AG04450 (cell line): Measurements from ENCODE around the gene UBASH3A. TPM values are rescaled to one million over a fixed set of nuclear protein-coding genes. Genes with fewer than 3 reads are reported as not detected.

Experiments used
- CTCF ChIA-PET: fragments of 300-600, 350-600 bp; formaldehyde crosslinking; extraction: SDS; loops from one replicate; lab custom pipeline; 2022; ENCODE audit warnings: antibody characterized with exemption, inconsistent platforms; lab: Charles Lee
- POLR2A ChIA-PET: fragments of 350-600 bp; formaldehyde crosslinking; extraction: SDS; loops from one replicate; lab custom pipeline; 2021; ENCODE audit warnings: antibody characterized with exemption, inconsistent platforms; lab: Yijun Ruan, JAX
- DNase-seq: peaks from one replicate; pipeline ENCODE4 v3.0.0-alpha.2; 2011; ENCODE audit warnings: low read depth, low spot score
- H3K27ac ChIP-seq: one replicate; pipeline ENCODE4 v1.5.1; 2012; ENCODE audit warnings: low read depth, low read length, control low read depth
- H3K27me3 ChIP-seq: one replicate; pipeline ENCODE4 v1.6.0; 2012; ENCODE audit warnings: low read length; ENCODE audit not compliant: control insufficient read depth, insufficient read depth
- H3K4me3 ChIP-seq: 2 replicates; pipeline ENCODE4 v1.5.1; 2011; ENCODE audit warnings: mild to moderate bottlenecking, low read depth, low read length, control low read depth
- H3K9me3 ChIP-seq: 2 replicates; pipeline ENCODE4 v1.5.1; 2012; ENCODE audit warnings: low read length; ENCODE audit not compliant: control insufficient read depth, insufficient read depth
- CTCF ChIP-seq: IDR thresholded peaks from 2 replicates; pipeline ENCODE4 v1.5.1; 2011; ENCODE audit warnings: low read depth, low read length, control low read depth, inconsistent platforms
- polyA plus RNA-seq: library from polyadenylated mRNA; depleted of rRNA; stranded (reverse); fragments of >200 nt; gene quantifications from 2 replicates; pipeline ENCODE4 v1.2.3, GENCODE V29; 2011

Gene UBASH3A
- polyA plus RNA-seq, 1 experiment: not detected

- no peak for TF ChIP-seq CTCF
- H3K4me3 ChIP-seq: no peak overlapping the region
- POLR2A ChIA-PET: no interaction called here
- no peaks in the 10 kb centered on the region for H3K9me3 ChIP-seq
- no peaks in the 10 kb centered on the region for H3K27me3 ChIP-seq
- CTCF ChIA-PET: no interaction called here
- no peak for DNase-seq
- no peak overlapping the region for H3K27ac ChIP-seq
Measured at GRCh38 chr21:42479582-42479981, 75.9 kb downstream of the UBASH3A start.

GRCh38 chr21:42480736-42481135, 77.0 kb downstream of the UBASH3A start:
- ChIA-PET POLR2A (no interaction called here), CTCF (no interaction called here)
- DNase-seq: no peak
- Histone ChIP-seq H3K9me3 (no peaks in the 10 kb centered on the region), H3K27me3 (no peaks in the 10 kb centered on the region), H3K27ac (no peak overlapping the region), H3K4me3 (no peak overlapping the region)
- TF ChIP-seq CTCF: no peak

GRCh38 chr21:42481169-42481568, 77.5 kb downstream of the UBASH3A start:
- ChIA-PET CTCF (no interaction called here), POLR2A (no interaction called here)
- H3K4me3 ChIP-seq: no peak overlapping the region
- no peak for DNase-seq
- no peaks in the 10 kb centered on the region for H3K27me3 ChIP-seq
- H3K9me3 ChIP-seq: no peaks in the 10 kb centered on the region
- no peak overlapping the region for H3K27ac ChIP-seq
- TF ChIP-seq CTCF: no peak

GRCh38 chr21:42484966-42485365, 81.3 kb downstream of the UBASH3A start:
- H3K27me3 ChIP-seq: peaks cover 2% of the 10 kb centered on the region
- CTCF ChIA-PET: no interaction called here
- no peak for TF ChIP-seq CTCF

GRCh38 chr21:42486072-42486471, 82.4 kb downstream of the UBASH3A start:
- no peak for TF ChIP-seq CTCF
- POLR2A ChIA-PET: no interaction called here
- no peak for DNase-seq
- Histone ChIP-seq H3K27ac (no peak overlapping the region), H3K9me3 (no peaks in the 10 kb centered on the region), H3K4me3 (no peak overlapping the region), H3K27me3 (peaks cover 2% of the 10 kb centered on the region)
- CTCF ChIA-PET: no interaction called here

More at GRCh38 chr21:42484966-42485365, 81.3 kb downstream of the UBASH3A start:
- POLR2A ChIA-PET: no interaction called here
- H3K9me3 ChIP-seq: no peaks in the 10 kb centered on the region
- no peak overlapping the region for H3K4me3 ChIP-seq
- no peak for DNase-seq
- H3K27ac ChIP-seq: no peak overlapping the region
